GM23338 (cell line): ENCODE data around the gene ARG2. TPM values are rescaled to one million over a fixed set of nuclear protein-coding genes. Genes with fewer than 3 reads are reported as not detected.

Experiments
- ATAC-seq: fragments of 200-7000 bp; cut with Tn5 transposase; 3 replicates; pipeline ENCODE4 v1.9.1; 2020
- DNase-seq: peaks from one replicate; pipeline ENCODE4 v3.0.0-alpha.2; 2015; ENCODE audit warnings: low spot score
- H2AFZ ChIP-seq: fragments of 200-600 bp; sonication (generic); 2 replicates; pipeline ENCODE4 v1.8.0; 2016; ENCODE audit warnings: antibody characterized with exemption, mild to moderate bottlenecking, moderate library complexity
- H3F3A ChIP-seq: fragments of 200-600 bp; sonication (generic); replicated peaks from 2 replicates; pipeline ENCODE4 v1.8.0; 2017; ENCODE audit warnings: antibody characterized with exemption, mixed run types, low read depth
- H3K27ac ChIP-seq: fragments of 200-600 bp; sonication (generic); 2 replicates; pipeline ENCODE4 v1.6.1; 2016; ENCODE audit warnings: low read depth
- H3K27me3 ChIP-seq: fragments of 200-600 bp; sonication (generic); 2 replicates; pipeline ENCODE4 v1.8.0; 2016; ENCODE audit warnings: mild to moderate bottlenecking, mixed run types, moderate library complexity; ENCODE audit not compliant: insufficient read depth
- H3K36me3 ChIP-seq: fragments of 200-600 bp; sonication (generic); 2 replicates; pipeline ENCODE4 v1.8.0; 2016; ENCODE audit warnings: mild to moderate bottlenecking; ENCODE audit not compliant: insufficient read depth
- H3K4me1 ChIP-seq: fragments of 200-600 bp; sonication (generic); 2 replicates; pipeline ENCODE4 v1.8.0; 2016; ENCODE audit warnings: mild to moderate bottlenecking, moderate library complexity; ENCODE audit not compliant: insufficient read depth
- H3K4me2 ChIP-seq: fragments of 200-600 bp; sonication (generic); 2 replicates; pipeline ENCODE4 v1.7.1; 2017; ENCODE audit warnings: mixed run types
- H3K4me3 ChIP-seq: fragments of 200-600 bp; sonication (generic); 2 replicates; pipeline ENCODE4 v1.6.1; 2016; ENCODE audit warnings: mixed run types
- H3K79me2 ChIP-seq: fragments of 200-600 bp; sonication (generic); replicated peaks from 2 replicates; pipeline ENCODE4 v1.8.0; 2017; ENCODE audit warnings: mild to moderate bottlenecking; ENCODE audit not compliant: insufficient read depth
- H3K9me2 ChIP-seq: fragments of 200-600 bp; sonication (generic); 2 replicates; pipeline ENCODE4 v1.8.0; 2017; ENCODE audit not compliant: insufficient read depth
- H4K20me1 ChIP-seq: fragments of 200-600 bp; sonication (generic); replicated peaks from 2 replicates; pipeline ENCODE4 v1.8.0; 2017; ENCODE audit warnings: mild to moderate bottlenecking; ENCODE audit not compliant: insufficient read depth
- H3K27ac Mint-ChIP-seq: 2 replicates; pipeline ENCODE4 v1.8.0; 2020; ENCODE audit warnings: inconsistent platforms, mild to moderate bottlenecking, moderate library complexity, mixed read lengths
- H3K27me3 Mint-ChIP-seq: 3 replicates; pipeline ENCODE4 v1.8.0; 2022; ENCODE audit warnings: low read depth, mild to moderate bottlenecking, moderate library complexity, mixed read lengths, inconsistent platforms; ENCODE audit not compliant: insufficient read depth, poor library complexity
- H3K36me3 Mint-ChIP-seq: 3 replicates; pipeline ENCODE4 v1.8.0; 2021; ENCODE audit warnings: low read depth, mild to moderate bottlenecking, inconsistent platforms, moderate library complexity, mixed read lengths
- H3K4me1 Mint-ChIP-seq: 3 replicates; pipeline ENCODE4 v1.8.0; 2020; ENCODE audit warnings: mild to moderate bottlenecking, inconsistent platforms, mixed read lengths
- H3K4me3 Mint-ChIP-seq: 3 replicates; pipeline ENCODE4 v1.8.0; 2021; ENCODE audit warnings: moderate library complexity, mild to moderate bottlenecking, inconsistent platforms, mixed read lengths
- H3K9me3 Mint-ChIP-seq: 3 replicates; pipeline ENCODE4 v1.8.0; 2020; ENCODE audit warnings: moderate library complexity, mild to moderate bottlenecking, inconsistent platforms, mixed read lengths
- ETS1 ChIP-seq: IDR thresholded peaks from 2 replicates; pipeline ENCODE4 v1.6.1; 2016; ENCODE audit warnings: antibody characterized with exemption
- EZH2phosphoT487 ChIP-seq: fragments of 200-600 bp; sonication (generic); IDR thresholded peaks from one replicate; pipeline ENCODE4 v1.8.1; 2018; ENCODE audit warnings: antibody characterized with exemption; ENCODE audit not compliant: unreplicated experiment
- POLR2AphosphoS5 ChIP-seq: IDR thresholded peaks from 2 replicates; pipeline ENCODE4 v1.6.1; 2016; ENCODE audit warnings: antibody characterized with exemption, low read depth
- REST ChIP-seq: IDR thresholded peaks from one replicate; pipeline ENCODE4 v1.6.1; 2018; ENCODE audit warnings: antibody characterized with exemption; ENCODE audit not compliant: unreplicated experiment
- STAT1 ChIP-seq: IDR thresholded peaks from one replicate; pipeline ENCODE4 v1.6.1; 2016; ENCODE audit warnings: antibody characterized with exemption; ENCODE audit not compliant: unreplicated experiment
- ZNF331 ChIP-seq: fragments of 250-450 bp; sonication (Bioruptor Pico); IDR thresholded peaks from 2 replicates; pipeline ENCODE4 v1.5.0; 2020; ENCODE audit warnings: low read depth, mild to moderate bottlenecking, moderate library complexity
- ZNF462 ChIP-seq: fragments of 250-450 bp; sonication (Bioruptor Pico); IDR thresholded peaks from 2 replicates; pipeline ENCODE4 v1.5.0; 2020; ENCODE audit warnings: mild to moderate bottlenecking, moderate library complexity
- polyA plus RNA-seq: library from polyadenylated mRNA; unstranded; fragments of >200 nt; fragmentation: Nextera tagmentation; extraction: Ambion mirVana; gene quantifications from 2 replicates; pipeline ENCODE4 v1.2.1, GENCODE V29; 2016
- total RNA-seq: library from RNA; depleted of rRNA; stranded (reverse); fragments of >200 nt; shearing (Covaris generic); gene quantifications from 2 replicates; pipeline ENCODE4 v1.2.3, GENCODE V29; 2014

ARG2 gene
- total and polyA plus RNA-seq, 2 experiments from 2014 or later: 42.7 to 69.4 TPM

GRCh38 chr14:67577909-67578749 lies 41.6 kb upstream of the ARG2 start (continued):
- TF ChIP-seq EZH2phosphoT487: no peak
- TF ChIP-seq STAT1: no peak
- TF ChIP-seq REST: no peak
- no peak for TF ChIP-seq ETS1
- TF ChIP-seq POLR2AphosphoS5: no peak
- no peak for TF ChIP-seq ZNF331 (CRISPR knock-in tag)

GRCh38 chr14:67579040-67579439 lies 40.7 kb upstream of the ARG2 start:
- peaks cover 4% of the 10 kb centered on the region for H3K27me3 Mint-ChIP-seq
- Histone ChIP-seq H2AFZ (no peak overlapping the region), H4K20me1 (no peaks in the 10 kb centered on the region; the same call in 1 of the 2 replicates), H3K4me2 (no peak overlapping the region), H3F3A (no peaks in the 10 kb centered on the region), H3K27ac (no peak overlapping the region), H3K9me2 (no peaks in the 10 kb centered on the region), H3K79me2 (no peaks in the 10 kb centered on the region), H3K4me1 (no peaks in the 10 kb centered on the region), H3K27me3 (no peaks in the 10 kb centered on the region), H3K36me3 (no peaks in the 10 kb centered on the region), H3K4me3 (no peak overlapping the region)
- no peak for TF ChIP-seq ZNF462 (CRISPR knock-in tag)
- H3K4me3 Mint-ChIP-seq: no peak overlapping the region
- no peaks in the 10 kb centered on the region; the same call in 2 of the 3 replicates for H3K4me1 Mint-ChIP-seq
- H3K27ac Mint-ChIP-seq: no peak overlapping the region
- H3K9me3 Mint-ChIP-seq: no peaks in the 10 kb centered on the region
- DNase-seq (no peak), ATAC-seq (no peak)
- peaks cover 27% of the 10 kb centered on the region for H3K36me3 Mint-ChIP-seq
